Mesothelial cell of epicardium (in vitro differentiated cells): ENCODE results near the gene EXD3. TPM values are rescaled to one million over a fixed set of nuclear protein-coding genes. Genes with fewer than 3 reads are reported as not detected.
A peak's percentile ranks its signal among the peaks of the same experiment; 100 is the strongest.

Experiments
- DNase-seq, 2 experiments: peaks; one replicate each; pipeline ENCODE4 v3.0.0; 2021; ENCODE audit warnings: low spot score in 2 of 2; ENCODE audit not compliant: unreplicated experiment in 2 of 2
- H3K27ac Mint-ChIP-seq: 2 replicates; pipeline ENCODE4 v1.8.0; 2021; ENCODE audit warnings: mixed read lengths
- H3K27me3 Mint-ChIP-seq: 2 replicates; pipeline ENCODE4 v1.8.0; 2021; ENCODE audit warnings: low read depth, mixed read lengths
- H3K36me3 Mint-ChIP-seq: 2 replicates; pipeline ENCODE4 v1.8.0; 2021; ENCODE audit warnings: mixed read lengths
- H3K4me1 Mint-ChIP-seq: 2 replicates; pipeline ENCODE4 v1.8.0; 2021; ENCODE audit warnings: mixed read lengths
- H3K4me3 Mint-ChIP-seq: 2 replicates; pipeline ENCODE4 v1.8.0; 2021; ENCODE audit warnings: mild to moderate bottlenecking, moderate library complexity, mixed read lengths
- H3K9me3 Mint-ChIP-seq: 2 replicates; pipeline ENCODE4 v1.8.0; 2021; ENCODE audit warnings: mixed read lengths
- CTCF ChIP-seq: fragments of 200-600 bp; sonication (generic); IDR thresholded peaks from one replicate; pipeline ENCODE4 v1.5.0; 2021; ENCODE audit warnings: antibody characterized with exemption; ENCODE audit not compliant: unreplicated experiment
- total RNA-seq: library from RNA; stranded (reverse); gene quantifications from 3 replicates; pipeline ENCODE4 v1.2.1, GENCODE V29; 2021

Gene EXD3
- total RNA-seq, 1 donor from 2014 or later, result 38.2 TPM

GRCh38 chr9:137427454-137428310 lies 4.7 kb upstream of the EXD3 start:
- Mint-ChIP-seq H3K36me3 (no peaks in the 10 kb centered on the region), H3K27me3 (no peaks in the 10 kb centered on the region), H3K4me1 (peaks cover 10% of the 10 kb centered on the region), H3K4me3 (no peak overlapping the region), H3K9me3 (no peaks in the 10 kb centered on the region), H3K27ac (peak overlapping the region; percentile 44)
- DNase-seq, result peak in 1 of 2 experiments; percentile 16
- TF ChIP-seq CTCF, result no peak

- H3K9me3 Mint-ChIP-seq, result no peaks in the 10 kb centered on the region
- TF ChIP-seq CTCF, result no peak
- peaks cover 17% of the 10 kb centered on the region for H3K4me1 Mint-ChIP-seq
- peak in 1 of 2 experiments; percentile 6 for DNase-seq
- H3K27me3 Mint-ChIP-seq, result no peaks in the 10 kb centered on the region
- no peak overlapping the region for H3K4me3 Mint-ChIP-seq
- H3K36me3 Mint-ChIP-seq, result no peaks in the 10 kb centered on the region
- no peak overlapping the region for H3K27ac Mint-ChIP-seq
Observed at GRCh38 chr9:137426018-137426681, 3.2 kb upstream of the EXD3 start.

GRCh38 chr9:137423514-137424291 lies 741 bp upstream of the EXD3 start:
- DNase-seq, result no peak
- peak; percentile 69 for TF ChIP-seq CTCF
- H3K4me3 Mint-ChIP-seq, result peak overlapping the region; percentile 70
- no peaks in the 10 kb centered on the region for H3K27me3 Mint-ChIP-seq
- H3K4me1 Mint-ChIP-seq, result peaks cover 17% of the 10 kb centered on the region
- H3K36me3 Mint-ChIP-seq, result no peaks in the 10 kb centered on the region
- H3K27ac Mint-ChIP-seq, result no peak overlapping the region
- no peaks in the 10 kb centered on the region for H3K9me3 Mint-ChIP-seq

GRCh38 chr9:137421838-137422603 lies 941 bp downstream of the EXD3 start:
- Mint-ChIP-seq H3K4me1 (peaks cover 17% of the 10 kb centered on the region), H3K36me3 (no peaks in the 10 kb centered on the region), H3K9me3 (no peaks in the 10 kb centered on the region), H3K27me3 (no peaks in the 10 kb centered on the region), H3K4me3 (peak overlapping the region; percentile 79), H3K27ac (peak overlapping the region; percentile 69)
- DNase-seq, result no peak
- no peak for TF ChIP-seq CTCF
